Gastrocnemius medialis (tissue), 4 donors: ENCODE measurements around the gene ACSF2.

Source experiments
- POLR2A ChIP-seq, 2 donors: fragments of 450-650 bp; IDR thresholded peaks; one replicate each; pipeline ENCODE4 v1.6.1; 2017; ENCODE audit warnings: antibody characterized with exemption in 2 of 2, mild to moderate bottlenecking in 2 of 2, moderate library complexity in 2 of 2
- TF ChIP-seq, protein P1 (sequence below), 5 experiments: fragments of 450-650 bp in 3 of 5; fragments of 200-600 bp in 2 of 5; sonication (generic) in 2 of 5; IDR thresholded peaks in 4 of 5; conservative IDR thresholded peaks in 1 of 5; 1 replicate in 4 of 5; 2 replicates in 1 of 5; pipeline ENCODE4 v1.5.1; 2016 to 2019; ENCODE audit warnings: antibody characterized with exemption in 5 of 5, mild to moderate bottlenecking in 3 of 5, moderate library complexity in 3 of 5

DNA sequence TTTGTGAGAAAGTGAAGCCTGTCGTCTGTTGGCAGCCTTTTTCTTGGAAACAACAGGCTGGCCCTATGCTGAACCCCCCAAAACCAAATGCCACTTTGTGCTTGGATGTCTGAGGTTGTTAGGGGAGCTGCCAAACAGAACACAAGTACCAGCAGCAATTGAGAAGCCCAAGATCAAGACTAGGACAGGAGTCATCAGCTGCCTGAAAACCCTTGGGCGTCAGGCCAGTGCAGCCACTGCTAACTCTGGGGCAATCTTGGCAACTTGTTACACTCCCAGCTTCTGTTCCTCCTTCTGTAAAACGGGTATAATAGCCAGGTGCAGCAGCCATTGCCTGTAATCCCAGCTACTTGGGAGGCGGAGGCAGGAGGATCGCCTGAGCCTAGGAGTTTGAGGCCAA is 19.4 kb upstream of the ACSF2 start:
- TF ChIP-seq, protein P1, sequence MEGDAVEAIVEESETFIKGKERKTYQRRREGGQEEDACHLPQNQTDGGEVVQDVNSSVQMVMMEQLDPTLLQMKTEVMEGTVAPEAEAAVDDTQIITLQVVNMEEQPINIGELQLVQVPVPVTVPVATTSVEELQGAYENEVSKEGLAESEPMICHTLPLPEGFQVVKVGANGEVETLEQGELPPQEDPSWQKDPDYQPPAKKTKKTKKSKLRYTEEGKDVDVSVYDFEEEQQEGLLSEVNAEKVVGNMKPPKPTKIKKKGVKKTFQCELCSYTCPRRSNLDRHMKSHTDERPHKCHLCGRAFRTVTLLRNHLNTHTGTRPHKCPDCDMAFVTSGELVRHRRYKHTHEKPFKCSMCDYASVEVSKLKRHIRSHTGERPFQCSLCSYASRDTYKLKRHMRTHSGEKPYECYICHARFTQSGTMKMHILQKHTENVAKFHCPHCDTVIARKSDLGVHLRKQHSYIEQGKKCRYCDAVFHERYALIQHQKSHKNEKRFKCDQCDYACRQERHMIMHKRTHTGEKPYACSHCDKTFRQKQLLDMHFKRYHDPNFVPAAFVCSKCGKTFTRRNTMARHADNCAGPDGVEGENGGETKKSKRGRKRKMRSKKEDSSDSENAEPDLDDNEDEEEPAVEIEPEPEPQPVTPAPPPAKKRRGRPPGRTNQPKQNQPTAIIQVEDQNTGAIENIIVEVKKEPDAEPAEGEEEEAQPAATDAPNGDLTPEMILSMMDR (IDR thresholded peaks at IDR 0.05 in 4 of 5, conservative IDR thresholded peaks at IDR 0.05 in 1 of 5), result no peak
- TF ChIP-seq POLR2A (IDR thresholded peaks at IDR 0.05), result no peak
